GM12891 (cell line): ENCODE measurements around the gene IP6K1.

ENCODE experiments used
- PAX5 ChIP-seq: IDR thresholded peaks from 2 replicates; pipeline ENCODE4 v1.6.1; 2011; ENCODE audit warnings: low read length, moderate library complexity, mild to moderate bottlenecking; ENCODE audit not compliant: insufficient read depth, severe bottlenecking
- POLR2A ChIP-seq: IDR thresholded peaks from 2 replicates; pipeline ENCODE4 v1.6.1; 2011; ENCODE audit warnings: low read depth, low read length, control low read depth
- POLR2AphosphoS5 ChIP-seq: IDR thresholded peaks from 2 replicates; pipeline ENCODE4 v1.6.1; 2011; ENCODE audit warnings: low read depth, low read length, control low read depth
- POU2F2 ChIP-seq: IDR thresholded peaks from 2 replicates; pipeline ENCODE4 v1.6.1; 2011; ENCODE audit warnings: low read depth, mild to moderate bottlenecking, control low read depth, low read length, moderate library complexity
- SPI1 ChIP-seq: IDR thresholded peaks from 2 replicates; pipeline ENCODE4 v1.6.1; 2011; ENCODE audit warnings: low read depth, low read length, control low read depth
- TAF1 ChIP-seq: IDR thresholded peaks from 2 replicates; pipeline ENCODE4 v1.6.1; 2011; ENCODE audit warnings: low read depth, low read length, control low read depth

DNA sequence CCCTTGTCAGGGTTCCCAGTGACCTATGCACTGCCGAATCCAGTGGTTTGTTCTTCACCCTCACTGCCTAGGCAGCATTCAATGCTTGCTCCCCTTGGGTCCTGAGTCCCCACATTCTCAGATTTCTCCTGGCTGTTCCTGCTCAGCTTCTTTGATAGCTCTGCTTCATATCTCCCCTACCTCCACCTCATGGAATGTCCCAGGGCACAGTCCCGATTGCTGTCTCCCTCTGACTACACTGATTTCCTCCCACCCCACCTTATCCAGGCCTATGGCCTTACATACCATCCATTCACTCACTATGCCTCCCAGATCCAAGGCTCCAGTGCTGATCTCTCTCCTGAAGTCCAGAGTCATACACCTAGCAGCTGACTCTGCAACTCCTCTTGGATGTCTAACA, 14.8 kb upstream of the IP6K1 start:
- TF ChIP-seq TAF1, result no peak
- TF ChIP-seq POLR2A, result no peak
- TF ChIP-seq SPI1, result no peak
- TF ChIP-seq POU2F2, result no peak
- TF ChIP-seq POLR2AphosphoS5, result no peak
- TF ChIP-seq PAX5, result no peak
